ENCODE measurements around the gene WNT6. TPM values are rescaled to one million over a fixed set of nuclear protein-coding genes. Genes with fewer than 3 reads are reported as not detected.

The WNT6 gene
- total RNA-seq, 2 donors from 2014 or later: 0.23 to 0.24 TPM

DNA sequence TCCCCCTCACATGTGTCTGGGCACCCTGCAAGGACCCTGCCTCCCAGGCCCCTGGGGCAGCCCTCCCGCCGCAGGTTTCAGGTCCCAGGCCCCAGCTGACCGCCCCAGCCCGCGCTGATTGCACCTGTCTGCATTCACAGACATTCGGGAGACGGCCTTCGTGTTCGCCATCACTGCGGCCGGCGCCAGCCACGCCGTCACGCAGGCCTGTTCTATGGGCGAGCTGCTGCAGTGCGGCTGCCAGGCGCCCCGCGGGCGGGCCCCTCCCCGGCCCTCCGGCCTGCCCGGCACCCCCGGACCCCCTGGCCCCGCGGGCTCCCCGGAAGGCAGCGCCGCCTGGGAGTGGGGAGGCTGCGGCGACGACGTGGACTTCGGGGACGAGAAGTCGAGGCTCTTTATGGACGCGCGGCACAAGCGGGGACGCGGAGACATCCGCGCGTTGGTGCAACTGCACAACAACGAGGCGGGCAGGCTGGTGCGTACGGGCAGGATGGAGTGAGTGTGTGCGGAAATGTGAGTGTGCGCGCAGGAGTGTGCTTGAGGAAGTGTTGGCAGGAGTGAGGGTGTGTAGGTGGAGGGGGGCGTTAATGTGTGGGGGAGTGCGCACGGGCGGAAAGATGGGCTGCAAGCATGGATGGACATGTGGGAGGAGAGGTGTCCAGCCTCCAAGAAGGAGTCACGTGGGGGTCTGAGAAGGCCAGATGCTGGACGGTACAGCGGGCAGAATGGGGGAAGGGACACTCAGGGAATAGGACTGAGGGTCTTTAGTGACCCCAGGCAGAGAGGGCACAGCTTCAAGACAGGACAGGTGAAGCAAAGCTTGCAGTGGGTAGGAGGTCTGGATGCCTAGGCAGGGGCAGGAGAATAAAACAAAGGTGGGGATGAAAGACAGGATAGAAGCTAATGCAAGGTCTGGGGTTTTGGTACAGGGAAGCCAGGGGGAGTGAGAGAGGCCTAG is 12.0 kb downstream of the WNT6 start:
- intact Hi-C loops (cut with DNase I): loop anchor here in 1 of 2 donors (2.0 kb wide), 1 partner anchor 55 kb away; no protein-coding TSS in a partner anchor
- DNase-seq (ENCODE audit: low spot score): no peak

DNA sequence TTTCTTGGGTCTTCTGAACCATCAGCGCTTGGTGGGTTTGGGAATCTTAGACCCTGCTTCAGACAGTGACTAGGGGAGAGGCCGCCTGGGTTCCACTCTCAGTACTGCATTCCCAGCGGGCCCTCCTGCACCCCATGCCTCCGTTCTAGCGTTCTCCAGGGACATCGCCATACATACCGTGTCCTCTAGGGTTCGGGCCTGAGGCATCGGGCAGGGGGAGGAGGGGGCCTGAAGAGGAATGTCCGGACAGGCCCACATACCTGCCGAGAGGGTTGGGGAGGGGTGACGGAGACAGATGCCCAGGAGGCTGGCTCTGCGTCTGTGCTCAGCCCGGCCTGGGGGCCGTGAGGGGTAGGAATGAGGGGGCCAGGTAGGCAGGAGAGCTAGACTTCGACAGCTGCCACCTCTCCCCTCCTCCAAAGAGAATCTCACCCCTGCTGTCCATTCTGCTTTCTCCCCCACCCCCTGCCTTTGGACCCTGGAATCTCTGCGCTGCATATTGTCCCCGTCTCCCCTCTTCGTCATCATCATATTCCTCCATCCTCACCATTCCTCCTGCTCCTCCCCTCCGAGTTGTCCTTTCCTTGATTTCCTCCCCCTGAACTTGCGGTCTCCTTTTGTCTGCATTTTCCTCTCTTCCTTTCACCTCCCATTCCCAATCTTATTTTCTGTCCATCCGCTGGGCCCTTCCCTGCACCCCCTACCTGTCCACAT is 13.2 kb downstream of the WNT6 start:
- intact Hi-C loops (cut with DNase I): loop anchor here in 1 of 2 donors (2.0 kb wide), 1 partner anchor 54 kb away; no protein-coding TSS in a partner anchor
- no peak for DNase-seq (ENCODE audit: low spot score)

DNA sequence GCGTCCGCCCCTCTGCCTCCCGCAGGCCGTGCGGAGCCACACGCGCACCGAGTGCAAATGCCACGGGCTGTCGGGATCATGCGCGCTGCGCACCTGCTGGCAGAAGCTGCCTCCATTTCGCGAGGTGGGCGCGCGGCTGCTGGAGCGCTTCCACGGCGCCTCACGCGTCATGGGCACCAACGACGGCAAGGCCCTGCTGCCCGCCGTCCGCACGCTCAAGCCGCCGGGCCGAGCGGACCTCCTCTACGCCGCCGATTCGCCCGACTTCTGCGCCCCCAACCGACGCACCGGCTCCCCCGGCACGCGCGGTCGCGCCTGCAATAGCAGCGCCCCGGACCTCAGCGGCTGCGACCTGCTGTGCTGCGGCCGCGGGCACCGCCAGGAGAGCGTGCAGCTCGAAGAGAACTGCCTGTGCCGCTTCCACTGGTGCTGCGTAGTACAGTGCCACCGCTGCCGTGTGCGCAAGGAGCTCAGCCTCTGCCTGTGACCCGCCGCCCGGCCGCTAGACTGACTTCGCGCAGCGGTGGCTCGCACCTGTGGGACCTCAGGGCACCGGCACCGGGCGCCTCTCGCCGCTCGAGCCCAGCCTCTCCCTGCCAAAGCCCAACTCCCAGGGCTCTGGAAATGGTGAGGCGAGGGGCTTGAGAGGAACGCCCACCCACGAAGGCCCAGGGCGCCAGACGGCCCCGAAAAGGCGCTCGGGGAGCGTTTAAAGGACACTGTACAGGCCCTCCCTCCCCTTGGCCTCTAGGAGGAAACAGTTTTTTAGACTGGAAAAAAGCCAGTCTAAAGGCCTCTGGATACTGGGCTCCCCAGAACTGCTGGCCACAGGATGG is 14.0 kb downstream of the WNT6 start:
- DNase-seq (ENCODE audit: low spot score): no peak
- intact Hi-C loops (cut with DNase I): loop anchor here in 1 of 2 donors (2.0 kb wide), 1 partner anchor 53 kb away; no protein-coding TSS in a partner anchor

DNA sequence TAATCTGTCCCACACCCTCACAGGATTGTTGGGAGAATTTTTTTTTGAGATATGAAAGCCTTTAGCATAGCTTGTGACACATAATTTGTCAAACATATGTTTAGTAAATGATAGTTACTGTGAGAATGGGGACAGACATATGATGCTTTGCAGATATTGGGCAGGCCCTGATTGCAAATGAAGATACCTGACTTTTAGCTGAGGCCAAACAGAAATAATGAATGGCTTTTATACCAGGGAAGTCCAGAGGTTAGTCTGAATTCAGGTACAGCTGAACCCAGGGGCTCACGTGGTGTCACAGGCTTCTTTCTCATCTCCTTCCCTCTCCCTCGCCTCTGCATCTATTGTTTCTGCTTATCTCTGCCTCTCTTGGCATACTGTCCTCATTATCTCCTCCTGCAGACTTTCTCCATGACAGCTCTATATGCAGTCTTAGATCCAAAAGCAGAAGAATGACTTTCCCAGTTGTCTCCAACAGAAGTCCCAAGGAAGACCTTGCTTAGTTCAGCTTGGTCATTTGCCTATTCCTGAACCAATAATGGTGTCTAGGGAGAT is 16.2 kb downstream of the WNT6 start:
- intact Hi-C loops (cut with DNase I): no loop called here
- no peak for DNase-seq (ENCODE audit: low spot score)

DNA sequence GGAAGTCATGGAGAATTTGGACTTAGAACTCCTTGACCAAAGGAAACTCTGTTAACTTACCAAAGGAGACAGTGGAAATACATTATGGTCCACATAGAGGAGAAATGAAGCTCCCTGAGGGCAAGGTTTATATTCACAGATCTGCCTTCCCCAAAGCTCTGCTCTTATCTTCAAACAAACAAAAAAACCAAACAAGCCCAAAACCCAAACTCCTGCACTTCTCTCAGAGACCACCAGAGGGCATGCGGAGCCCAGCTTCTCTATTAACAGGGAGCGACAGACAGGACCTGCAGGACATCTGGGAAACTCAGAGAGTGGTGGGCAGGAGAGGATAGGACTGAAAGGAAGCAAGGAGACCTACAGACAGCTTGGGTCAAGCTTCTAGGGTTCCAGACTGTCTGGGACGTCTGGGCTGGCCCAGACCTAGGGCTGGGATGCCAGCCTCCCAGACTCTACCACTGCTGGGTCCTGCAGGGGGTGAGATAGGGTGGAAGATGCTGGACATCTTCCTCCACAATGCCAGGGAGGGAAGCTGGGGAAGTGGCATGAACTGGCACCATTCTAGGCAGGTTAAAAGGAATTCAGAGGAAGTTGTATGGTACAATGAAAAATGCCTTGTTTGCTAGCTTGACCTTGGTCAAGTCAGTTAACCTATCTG is 17.1 kb downstream of the WNT6 start:
- DNase-seq (ENCODE audit: low spot score): no peak
- intact Hi-C loops (cut with DNase I): no loop called here

DNA sequence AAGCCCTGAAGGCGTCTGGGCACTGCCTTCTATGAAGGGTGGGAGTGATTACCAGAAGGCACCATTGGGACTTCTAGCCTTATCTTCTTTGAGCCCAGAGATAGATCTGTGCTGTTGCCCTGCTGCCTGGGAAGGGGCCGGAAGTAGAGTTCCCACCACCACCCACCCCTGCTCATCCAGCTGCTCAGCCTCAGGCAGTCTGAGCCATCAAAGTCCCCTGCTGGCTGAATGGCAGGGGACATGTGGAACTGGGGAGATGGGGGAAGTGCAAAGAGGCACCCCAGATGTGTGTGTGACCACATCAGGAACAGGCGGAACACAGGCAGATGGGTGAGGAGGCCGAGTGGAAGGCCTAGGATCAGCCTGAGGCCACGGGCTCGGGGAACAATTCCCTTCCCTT is 17.7 kb downstream of the WNT6 start:
- no peak for DNase-seq (ENCODE audit: low spot score)
- intact Hi-C loops (cut with DNase I): no loop called here

DNA sequence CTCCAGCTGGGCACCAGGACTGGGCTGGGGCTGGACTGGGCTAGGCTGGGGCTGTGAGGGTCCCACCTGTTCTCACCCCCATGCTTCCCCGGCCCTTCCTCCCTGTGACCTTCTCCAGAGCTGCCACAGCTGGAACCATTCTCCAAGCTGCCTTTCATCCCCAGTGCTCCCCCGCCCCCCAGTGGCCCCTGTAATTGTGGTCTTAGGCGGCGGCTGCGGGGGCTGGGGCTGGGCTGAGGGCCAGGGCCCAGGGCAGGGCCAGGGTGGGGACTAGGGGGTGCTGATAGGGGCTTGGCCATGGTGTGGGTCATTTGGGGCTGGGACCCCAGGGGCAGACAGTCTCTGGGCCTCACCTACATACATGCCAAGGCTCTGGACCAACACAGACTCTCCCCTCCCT is 18.3 kb downstream of the WNT6 start:
- intact Hi-C loops (cut with DNase I): no loop called here
- no peak for DNase-seq (ENCODE audit: low spot score)

DNA sequence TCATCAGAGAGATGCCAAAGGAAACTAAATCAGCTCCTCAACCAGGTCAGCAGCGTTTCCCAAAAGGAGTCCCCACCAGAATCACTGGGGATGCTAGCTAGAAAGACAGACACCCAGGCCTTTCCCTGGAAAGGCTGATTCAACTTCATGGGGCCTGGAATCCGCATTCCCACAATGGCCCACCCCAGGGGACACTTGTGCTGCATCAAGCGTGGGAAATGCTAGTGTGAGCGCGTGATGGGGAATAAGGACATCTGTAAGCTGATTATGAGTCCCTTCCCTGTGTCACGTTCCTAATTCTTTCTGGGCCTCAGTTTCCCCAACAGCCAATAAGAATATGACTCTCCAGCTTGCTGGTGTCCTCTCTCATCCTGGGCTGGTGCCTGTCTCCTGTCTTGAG is 18.9 kb downstream of the WNT6 start:
- intact Hi-C loops (cut with DNase I): no loop called here
- DNase-seq (ENCODE audit: low spot score): no peak

DNA sequence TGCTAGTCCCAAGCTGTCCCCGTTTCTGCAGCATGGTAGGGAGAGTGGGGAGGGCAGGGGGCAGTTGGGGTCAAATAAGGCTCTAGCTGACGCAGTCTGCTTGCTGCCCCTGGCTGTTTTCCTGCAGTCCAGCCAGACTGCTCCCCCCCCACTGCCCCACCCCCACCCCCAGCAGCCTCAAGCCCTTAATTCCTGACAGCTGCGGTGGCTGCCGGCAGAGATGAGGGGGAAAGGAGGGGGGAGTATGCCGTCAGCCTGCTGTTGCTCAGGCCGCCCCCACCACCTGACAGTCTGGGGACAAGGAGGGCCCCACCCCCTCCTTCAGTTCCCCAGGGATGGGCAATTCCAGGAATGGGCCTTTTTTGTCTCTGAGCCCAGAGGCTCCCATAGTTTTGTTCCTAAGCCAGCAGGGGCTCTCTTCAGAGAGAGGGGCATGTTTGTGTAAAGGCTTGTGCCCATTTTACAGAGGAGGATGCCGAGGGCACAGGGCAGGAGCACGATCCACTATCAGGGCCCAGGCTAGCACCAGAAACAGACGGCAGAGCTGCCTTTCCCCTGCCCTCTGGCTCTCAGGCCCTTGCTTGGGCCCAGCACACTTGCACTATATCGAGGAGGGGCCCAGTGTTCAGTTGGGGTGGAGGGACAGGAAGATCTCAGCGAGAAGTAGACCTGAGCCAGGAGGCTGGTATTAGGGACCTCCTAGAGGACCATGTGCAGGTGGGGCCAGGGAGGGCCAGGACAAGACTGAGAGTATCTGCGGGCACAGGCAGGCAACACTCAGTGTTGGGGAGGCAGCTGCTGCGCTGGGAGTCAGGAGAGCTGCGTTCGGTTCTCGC is 19.5 kb downstream of the WNT6 start:
- peak; percentile 46 for DNase-seq (ENCODE audit: low spot score)

DNA sequence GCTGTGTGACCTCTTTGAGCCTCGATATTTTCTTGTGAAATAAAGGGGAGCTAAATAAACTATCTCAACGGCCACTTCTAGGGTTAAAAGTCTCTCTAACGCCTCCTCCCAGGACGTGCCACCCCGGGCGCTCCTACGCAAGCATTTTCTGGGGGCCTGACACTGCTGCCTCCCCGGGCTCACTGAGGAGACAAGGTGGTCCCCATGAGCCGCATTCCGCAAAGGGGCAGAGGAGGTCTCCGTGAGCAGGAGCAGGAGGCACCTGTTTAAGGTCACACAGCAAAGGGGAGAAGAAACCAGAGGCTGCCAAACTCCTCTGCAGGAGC is 20.1 kb downstream of the WNT6 start:
- DNase-seq (ENCODE audit: low spot score): no peak
- intact Hi-C loops (cut with DNase I): loop anchor here in 1 of 2 donors (1.0 kb wide), 1 partner anchor 13 kb away; no protein-coding TSS in a partner anchor

More for the DNA sequence above, 19.5 kb downstream of the WNT6 start:
- intact Hi-C loops (cut with DNase I): loop anchor here in 1 of 2 donors (1.0 kb wide), 1 partner anchor 13 kb away; no protein-coding TSS in a partner anchor

DNA sequence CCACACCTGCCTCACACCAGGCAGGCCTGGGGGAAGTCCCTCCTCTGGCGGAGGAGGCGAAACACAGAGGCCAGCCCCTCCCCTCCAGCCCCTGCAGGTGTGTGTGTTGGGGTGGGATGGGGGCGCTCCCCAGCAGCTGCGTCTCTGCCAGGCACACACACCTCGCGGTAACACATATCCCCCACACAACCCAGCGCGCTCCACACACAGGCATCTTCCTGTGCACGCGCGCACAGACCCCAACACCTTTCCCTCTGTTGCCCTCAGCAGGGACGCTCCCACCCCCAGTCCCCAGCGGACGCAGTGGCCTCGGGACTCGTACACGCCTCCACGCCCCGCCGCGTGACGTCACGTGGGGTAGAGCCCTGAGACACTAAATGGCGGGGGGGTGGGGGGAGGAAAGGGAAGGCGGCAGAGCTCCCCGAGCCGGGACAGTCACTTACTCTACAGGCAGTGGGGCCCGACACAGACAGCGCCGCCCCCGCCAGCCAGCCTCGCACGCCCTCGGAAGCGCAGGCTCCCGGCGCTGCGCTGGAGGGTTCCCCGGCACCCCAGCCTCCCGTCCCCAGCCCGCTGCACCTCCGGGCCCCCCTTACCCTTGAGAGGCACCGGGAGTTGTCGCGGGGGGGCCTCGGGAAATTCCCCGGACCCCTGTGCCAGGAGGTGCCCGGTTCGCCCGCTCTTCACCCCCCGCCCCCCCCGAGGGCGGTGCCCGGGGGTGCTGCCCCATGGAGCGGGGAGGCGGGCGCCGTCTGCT is 20.7 kb downstream of the WNT6 start, which contains the start of gene WNT10A:
TSS of gene WNT10A (plus strand) at position 751 of the 757 bp plus-strand sequence. CDS start 144 bp downstream, outside the sequence.
- DNase-seq (ENCODE audit: low spot score): peak; percentile 81

DNA sequence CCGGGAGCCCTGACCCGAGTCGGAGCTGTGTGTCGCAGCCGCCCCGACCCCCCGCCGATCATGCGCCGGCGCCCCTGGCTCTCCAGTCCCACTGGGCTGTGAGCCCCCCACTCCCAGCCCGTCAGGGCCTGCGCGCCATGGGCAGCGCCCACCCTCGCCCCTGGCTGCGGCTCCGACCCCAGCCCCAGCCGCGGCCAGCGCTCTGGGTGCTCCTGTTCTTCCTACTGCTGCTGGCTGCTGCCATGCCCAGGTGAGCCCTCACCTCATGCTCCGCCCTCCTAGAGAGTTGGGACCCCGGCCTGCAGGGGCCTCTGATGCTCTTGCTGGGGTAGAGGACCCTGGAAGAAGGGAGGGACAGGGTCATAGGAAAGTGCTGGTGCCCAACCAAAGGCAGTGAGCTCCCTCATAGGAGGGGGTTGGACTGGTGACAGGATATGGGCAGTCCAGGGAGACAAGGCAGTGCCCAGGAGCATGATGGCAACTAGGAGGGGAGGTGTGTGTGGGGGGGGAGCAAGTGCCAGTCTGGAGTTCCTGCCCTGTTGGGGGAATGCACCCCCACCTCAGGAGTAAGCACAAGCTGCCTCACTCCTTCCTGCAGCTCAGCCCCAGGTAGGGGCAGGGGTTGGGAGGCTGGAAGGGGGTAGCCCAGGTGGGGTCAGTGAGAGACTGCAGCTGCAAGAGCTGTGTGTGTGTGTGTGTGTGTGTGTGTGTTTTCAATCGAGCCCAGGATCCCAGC is 21.4 kb downstream of the WNT6 start:
- peak; percentile 71 for DNase-seq (ENCODE audit: low spot score)
- intact Hi-C loops (cut with DNase I): no loop called here

More for the DNA sequence above, 20.7 kb downstream of the WNT6 start, which contains the start of gene WNT10A:
- intact Hi-C loops (cut with DNase I): no loop called here

DNA sequence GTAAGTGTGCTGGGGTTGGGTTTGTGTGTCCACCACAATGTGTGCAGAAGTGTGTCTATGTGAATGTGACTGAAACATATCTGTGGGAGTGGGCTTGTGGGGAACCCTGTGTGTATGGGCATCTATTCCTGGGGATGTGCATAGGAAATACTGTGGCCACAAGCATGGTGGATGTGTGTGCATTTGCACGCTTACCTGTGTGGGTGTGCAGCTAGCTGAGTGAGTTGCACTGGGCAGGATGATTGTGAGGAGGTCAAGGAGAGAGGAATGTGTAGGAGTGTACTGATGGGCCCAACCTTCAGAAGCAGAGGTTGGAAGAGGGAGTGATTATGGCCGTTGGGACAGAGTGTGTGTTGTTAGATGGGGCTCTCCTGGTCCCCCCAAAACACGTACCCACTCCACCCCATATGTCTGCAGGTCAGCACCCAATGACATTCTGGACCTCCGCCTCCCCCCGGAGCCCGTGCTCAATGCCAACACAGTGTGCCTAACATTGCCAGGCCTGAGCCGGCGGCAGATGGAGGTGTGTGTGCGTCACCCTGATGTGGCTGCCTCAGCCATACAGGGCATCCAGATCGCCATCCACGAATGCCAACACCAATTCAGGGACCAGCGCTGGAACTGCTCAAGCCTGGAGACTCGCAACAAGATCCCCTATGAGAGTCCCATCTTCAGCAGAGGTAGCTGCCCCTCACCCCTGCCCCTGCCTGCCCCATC is 22.3 kb downstream of the WNT6 start:
- intact Hi-C loops (cut with DNase I): no loop called here
- DNase-seq (ENCODE audit: low spot score): peak; percentile 31

DNA sequence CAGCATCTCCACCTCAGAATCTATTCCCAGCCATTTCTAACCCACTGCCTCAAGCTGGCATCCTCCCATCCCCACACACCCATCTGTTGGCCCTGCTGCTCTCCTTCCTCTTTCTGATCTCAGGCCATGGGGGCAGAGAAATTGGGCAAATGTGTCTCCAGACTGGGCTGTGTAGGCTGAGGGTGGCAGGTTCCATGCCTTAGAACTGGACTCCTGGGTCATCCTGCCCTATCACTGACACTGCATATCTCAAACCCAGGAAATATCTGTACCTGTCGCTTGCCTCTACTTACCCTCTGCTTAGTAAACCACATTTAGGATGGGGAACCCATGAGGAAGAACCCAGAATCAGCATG is 22.8 kb downstream of the WNT6 start:
- no peak for DNase-seq (ENCODE audit: low spot score)
- intact Hi-C loops (cut with DNase I): no loop called here

DNA sequence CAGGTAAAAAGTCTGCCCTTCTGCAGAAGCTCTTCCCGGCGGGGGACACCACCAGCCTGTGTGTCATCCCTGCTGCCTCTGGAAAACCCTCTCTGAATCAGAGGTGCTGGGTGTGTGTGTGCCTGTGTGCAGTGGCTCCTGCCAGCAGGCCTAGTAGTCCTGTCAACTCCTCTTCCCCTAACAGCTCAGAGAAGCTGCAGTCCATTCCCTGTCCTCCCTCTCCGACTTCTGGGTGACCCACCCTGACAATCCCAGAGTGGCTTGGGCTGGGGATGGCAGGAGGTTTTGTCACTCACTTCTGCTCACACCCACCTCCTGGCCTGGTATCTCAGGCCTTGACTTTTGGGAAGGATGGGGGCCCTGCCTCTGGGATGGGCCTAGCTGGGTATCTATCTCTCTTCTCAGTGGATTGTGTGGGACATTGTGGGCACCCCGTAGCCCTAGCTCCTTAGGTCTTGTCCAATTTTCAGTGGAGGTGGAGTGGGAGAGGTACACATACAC is 23.3 kb downstream of the WNT6 start:
- DNase-seq (ENCODE audit: low spot score): peak; percentile 29
- intact Hi-C loops (cut with DNase I): no loop called here
